Kidney glomerular epithelial cell (primary cell): ENCODE results near the gene RPP30.

Experiments
- DNase-seq: peaks from one replicate; lab custom pipeline; 2025; lab: John Stamatoyannopoulos, UW

Gene RPP30

GRCh38 chr10:90944749-90945148, 73.0 kb downstream of the RPP30 start:
- no peak for DNase-seq

GRCh38 chr10:90945491-90946070, 73.8 kb downstream of the RPP30 start:
- DNase-seq = no peak

DNA sequence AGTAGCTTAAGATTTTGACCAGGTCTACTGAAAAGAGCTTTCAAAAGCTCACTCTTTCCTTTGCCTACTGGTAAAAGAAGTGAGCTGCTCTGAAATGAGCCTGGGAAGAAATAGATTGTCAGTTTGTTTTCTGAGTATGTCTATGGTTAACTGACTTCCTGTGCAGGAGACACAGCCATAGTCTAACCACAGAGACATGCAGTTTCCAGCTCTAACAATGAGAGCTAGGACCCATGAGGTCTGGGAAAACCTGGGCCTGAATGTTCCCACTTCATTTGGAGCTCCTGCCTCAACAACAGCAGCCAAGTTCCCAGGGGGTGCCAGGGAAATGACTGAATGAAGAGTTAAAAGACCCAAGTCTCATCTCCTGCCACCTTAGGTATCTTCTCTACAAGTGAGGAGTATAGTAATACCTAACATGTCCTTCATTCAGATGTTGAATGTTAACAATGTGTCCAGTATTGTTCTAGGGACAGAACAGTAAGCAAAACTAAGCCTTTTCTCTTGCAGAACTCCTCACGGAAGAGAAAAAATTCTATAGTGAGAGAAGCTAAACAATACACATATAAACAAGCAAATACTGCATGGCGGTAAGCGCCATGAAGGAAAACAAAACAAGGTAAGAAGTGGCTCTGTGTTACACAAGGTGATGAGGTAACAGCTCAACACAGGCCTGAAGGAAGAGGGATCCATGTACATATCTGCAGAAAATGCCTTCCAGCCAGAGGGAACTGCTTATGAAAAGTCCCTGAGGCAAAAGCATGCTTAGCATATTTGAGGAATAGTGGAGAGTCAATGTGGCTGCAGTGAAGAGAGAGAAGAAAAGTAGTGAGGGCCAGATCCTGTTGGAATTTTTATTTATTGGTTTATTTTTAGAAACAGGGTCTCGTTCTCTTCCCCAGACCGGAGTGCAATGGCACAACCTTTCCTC, 75.5 kb downstream of the RPP30 start:
- no peak for DNase-seq
